GM19193 (cell line): ENCODE measurements around the gene PDX1.

ENCODE experiments used
- POLR2A ChIP-seq: IDR thresholded peaks from 4 replicates; pipeline ENCODE4 v1.6.1; 2011; ENCODE audit not compliant: insufficient read depth, insufficient read length; ENCODE audit errors: extremely low read depth

The PDX1 gene

DNA sequence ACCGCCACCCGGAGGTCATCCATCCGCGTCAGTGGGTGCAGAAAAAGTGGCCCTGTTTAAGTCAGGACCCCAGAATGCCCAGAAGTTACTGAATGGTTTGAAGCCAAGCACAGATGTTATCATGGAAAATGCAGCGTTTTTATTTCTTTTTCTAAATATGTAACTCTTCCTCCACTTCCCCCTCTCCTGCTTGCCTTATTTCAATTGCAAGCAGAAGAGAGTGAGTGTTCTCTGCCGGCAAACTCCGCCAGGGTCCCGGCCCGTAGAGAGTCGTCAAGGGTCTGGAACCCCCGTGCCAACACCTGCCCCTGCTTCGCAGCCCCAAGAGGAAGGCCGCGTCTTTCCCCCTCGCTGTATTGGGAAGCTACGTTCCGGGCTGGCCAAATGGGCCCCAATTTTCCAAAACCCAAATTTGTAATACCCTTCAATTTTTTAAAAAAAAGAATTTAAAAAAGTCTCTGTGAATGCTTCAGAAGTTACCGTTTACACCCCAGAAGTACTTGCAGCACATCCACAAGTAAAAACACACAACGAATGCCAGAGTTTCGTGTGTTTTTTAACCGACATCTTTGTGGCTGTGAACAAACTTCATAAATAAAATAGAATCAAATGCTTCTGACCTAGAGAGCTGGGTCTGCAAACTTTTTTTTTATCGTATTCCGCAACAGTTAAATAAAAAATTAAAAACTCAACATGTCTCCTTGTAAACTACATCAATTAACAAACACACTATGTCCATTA is 712 bp upstream of the PDX1 start:
- no peak for TF ChIP-seq POLR2A

DNA sequence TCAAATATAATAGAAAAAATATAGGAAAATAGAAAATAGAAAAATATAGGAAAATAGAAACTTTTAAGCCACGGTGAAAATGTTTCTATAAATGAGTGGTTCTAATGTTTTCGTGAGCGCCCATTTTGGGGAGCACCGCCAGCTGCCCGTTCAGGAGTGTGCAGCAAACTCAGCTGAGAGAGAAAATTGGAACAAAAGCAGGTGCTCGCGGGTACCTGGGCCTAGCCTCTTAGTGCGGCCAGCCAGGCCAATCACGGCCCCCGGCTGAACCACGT is 204 bp upstream of the PDX1 start:
- no peak for TF ChIP-seq POLR2A

DNA sequence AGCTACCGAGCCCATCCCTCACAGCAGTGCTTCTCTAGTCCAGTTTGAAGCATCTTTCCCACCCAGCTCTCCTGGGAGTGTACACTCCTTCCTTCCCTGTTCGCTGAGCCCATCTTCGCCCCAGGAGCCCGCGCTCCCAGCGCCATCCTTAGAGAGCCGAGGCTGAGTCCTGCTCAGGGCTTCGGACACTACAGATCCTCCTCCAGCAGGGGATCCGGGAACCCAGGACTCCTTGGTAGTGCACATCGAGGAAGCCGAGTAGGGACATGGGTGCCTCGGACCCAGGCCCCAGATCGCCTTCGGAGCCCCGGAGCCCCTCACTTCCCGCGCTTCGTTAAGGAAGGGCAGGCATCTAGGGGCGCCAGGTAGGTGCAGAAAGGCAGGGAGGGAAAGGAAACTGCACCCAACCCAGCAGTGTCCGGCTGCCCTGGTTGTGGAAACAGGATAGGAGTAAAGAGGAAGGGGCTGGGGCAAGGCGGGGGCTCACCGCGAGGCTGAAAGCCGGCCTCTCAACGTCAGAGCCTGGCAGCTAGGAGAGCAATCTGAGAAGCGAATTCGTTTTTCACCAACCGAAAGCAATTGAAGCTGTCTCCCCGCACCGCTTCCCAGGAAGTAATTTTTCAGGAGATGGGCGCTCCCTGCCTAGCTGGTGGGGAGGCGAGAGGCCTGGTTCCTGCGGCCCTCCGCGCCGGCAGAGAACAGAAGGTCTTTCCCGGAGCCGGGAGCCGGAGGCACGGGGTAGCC is 1.0 kb downstream of the PDX1 start:
- TF ChIP-seq POLR2A = no peak

GRCh38 chr13:27921421-27921960 is 1.7 kb downstream of the PDX1 start:
- no peak for TF ChIP-seq POLR2A

GRCh38 chr13:27921961-27922882 is 2.4 kb downstream of the PDX1 start:
- no peak for TF ChIP-seq POLR2A

GRCh38 chr13:27922883-27923612 is 3.2 kb downstream of the PDX1 start:
- no peak for TF ChIP-seq POLR2A

DNA sequence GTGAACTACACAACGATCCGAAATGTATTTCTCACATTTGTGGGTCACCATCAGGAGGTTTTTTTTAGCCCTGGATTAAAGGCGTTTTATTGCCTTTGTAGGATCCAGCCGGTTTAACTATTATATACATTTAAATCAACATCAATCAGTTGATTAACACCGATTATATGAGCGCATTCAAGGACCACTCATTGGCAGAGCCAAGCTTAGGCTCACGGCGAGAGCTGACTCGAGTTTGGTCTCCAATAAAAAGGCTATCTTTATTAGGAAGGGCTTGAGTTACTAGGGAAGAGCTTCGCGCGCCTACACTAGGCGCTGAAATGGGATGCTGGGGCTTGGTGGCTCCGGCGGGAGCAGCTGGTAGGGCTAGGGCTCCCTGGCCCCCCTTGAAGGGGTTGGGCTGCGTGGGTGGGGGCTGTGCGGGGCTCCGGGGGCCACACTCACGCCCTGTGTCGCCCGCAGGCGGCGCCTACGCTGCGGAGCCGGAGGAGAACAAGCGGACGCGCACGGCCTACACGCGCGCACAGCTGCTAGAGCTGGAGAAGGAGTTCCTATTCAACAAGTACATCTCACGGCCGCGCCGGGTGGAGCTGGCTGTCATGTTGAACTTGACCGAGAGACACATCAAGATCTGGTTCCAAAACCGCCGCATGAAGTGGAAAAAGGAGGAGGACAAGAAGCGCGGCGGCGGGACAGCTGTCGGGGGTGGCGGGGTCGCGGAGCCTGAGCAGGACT is 4.2 kb downstream of the PDX1 start:
- TF ChIP-seq POLR2A = no peak

DNA sequence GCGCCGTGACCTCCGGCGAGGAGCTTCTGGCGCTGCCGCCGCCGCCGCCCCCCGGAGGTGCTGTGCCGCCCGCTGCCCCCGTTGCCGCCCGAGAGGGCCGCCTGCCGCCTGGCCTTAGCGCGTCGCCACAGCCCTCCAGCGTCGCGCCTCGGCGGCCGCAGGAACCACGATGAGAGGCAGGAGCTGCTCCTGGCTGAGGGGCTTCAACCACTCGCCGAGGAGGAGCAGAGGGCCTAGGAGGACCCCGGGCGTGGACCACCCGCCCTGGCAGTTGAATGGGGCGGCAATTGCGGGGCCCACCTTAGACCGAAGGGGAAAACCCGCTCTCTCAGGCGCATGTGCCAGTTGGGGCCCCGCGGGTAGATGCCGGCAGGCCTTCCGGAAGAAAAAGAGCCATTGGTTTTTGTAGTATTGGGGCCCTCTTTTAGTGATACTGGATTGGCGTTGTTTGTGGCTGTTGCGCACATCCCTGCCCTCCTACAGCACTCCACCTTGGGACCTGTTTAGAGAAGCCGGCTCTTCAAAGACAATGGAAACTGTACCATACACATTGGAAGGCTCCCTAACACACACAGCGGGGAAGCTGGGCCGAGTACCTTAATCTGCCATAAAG is 4.8 kb downstream of the PDX1 start:
- no peak for TF ChIP-seq POLR2A

DNA sequence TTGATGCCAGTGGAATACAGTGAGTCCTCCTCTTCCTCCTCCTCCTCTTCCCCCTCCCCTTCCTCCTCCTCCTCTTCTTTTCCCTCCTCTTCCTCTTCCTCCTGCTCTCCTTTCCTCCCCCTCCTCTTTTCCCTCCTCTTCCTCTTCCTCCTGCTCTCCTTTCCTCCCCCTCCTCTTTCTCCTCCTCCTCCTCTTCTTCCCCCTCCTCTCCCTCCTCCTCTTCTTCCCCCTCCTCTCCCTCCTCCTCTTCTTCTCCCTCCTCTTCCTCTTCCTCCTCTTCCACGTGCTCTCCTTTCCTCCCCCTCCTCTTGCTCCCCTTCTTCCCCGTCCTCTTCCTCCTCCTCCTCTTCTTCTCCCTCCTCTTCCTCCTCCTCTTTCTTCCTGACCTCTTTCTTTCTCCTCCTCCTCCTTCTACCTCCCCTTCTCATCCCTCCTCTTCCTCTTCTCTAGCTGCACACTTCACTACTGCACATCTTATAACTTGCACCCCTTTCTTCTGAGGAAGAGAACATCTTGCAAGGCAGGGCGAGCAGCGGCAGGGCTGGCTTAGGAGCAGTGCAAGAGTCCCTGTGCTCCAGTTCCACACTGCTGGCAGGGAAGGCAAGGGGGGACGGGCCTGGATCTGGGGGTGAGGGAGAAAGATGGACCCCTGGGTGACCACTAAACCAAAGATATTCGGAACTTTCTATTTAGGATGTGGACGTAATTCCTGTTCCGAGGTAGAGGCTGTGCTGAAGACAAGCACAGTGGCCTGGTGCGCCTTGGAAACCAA is 5.6 kb downstream of the PDX1 start:
- no peak for TF ChIP-seq POLR2A

- TF ChIP-seq POLR2A = no peak
Measured at GRCh38 chr13:27926644-27927434, 7.0 kb downstream of the PDX1 start.

GRCh38 chr13:27927444-27928352 is 7.9 kb downstream of the PDX1 start:
- TF ChIP-seq POLR2A = no peak
